Measurements from ENCODE around the gene CDK13.

Gene CDK13

GRCh38 chr7:40019558-40019957, 69.5 kb downstream of the CDK13 start:
- Histone ChIP-seq H3K4me1 (ENCODE audit: control insufficient read depth, insufficient read depth, low read length) (peaks cover 9% of the 10 kb centered on the region), H3K36me3 (ENCODE audit: insufficient read depth, low read length) (peaks cover 10% of the 10 kb centered on the region), H3K4me2 (ENCODE audit: low read length) (no peak overlapping the region), H3K27me3 (ENCODE audit: control insufficient read depth, insufficient read depth, low read length) (no peaks in the 10 kb centered on the region), H3K9me3 (replicated peaks; ENCODE audit: low read length) (no peaks in the 10 kb centered on the region), H3K9ac (ENCODE audit: low read depth, low read length) (no peak overlapping the region), H3K4me3 (ENCODE audit: low read length) (no peak overlapping the region)

GRCh38 chr7:40024048-40024447, 74.0 kb downstream of the CDK13 start:
- Histone ChIP-seq H3K9ac (ENCODE audit: low read depth, low read length) (no peak overlapping the region), H3K4me2 (ENCODE audit: low read length) (no peak overlapping the region), H3K9me3 (replicated peaks; ENCODE audit: low read length) (no peaks in the 10 kb centered on the region), H3K4me1 (ENCODE audit: control insufficient read depth, insufficient read depth, low read length) (no peaks in the 10 kb centered on the region), H3K4me3 (ENCODE audit: low read length) (no peak overlapping the region), H3K27me3 (ENCODE audit: control insufficient read depth, insufficient read depth, low read length) (no peaks in the 10 kb centered on the region), H3K36me3 (ENCODE audit: insufficient read depth, low read length) (peaks cover 6% of the 10 kb centered on the region)

- Histone ChIP-seq H3K9ac (ENCODE audit: low read depth, low read length) (no peak overlapping the region), H3K27me3 (ENCODE audit: control insufficient read depth, insufficient read depth, low read length) (no peaks in the 10 kb centered on the region), H3K4me3 (ENCODE audit: low read length) (no peak overlapping the region), H3K4me1 (ENCODE audit: control insufficient read depth, insufficient read depth, low read length) (no peaks in the 10 kb centered on the region), H3K36me3 (ENCODE audit: insufficient read depth, low read length) (no peaks in the 10 kb centered on the region), H3K9me3 (replicated peaks; ENCODE audit: low read length) (no peaks in the 10 kb centered on the region), H3K4me2 (ENCODE audit: low read length) (no peak overlapping the region)
Observed at GRCh38 chr7:40024841-40025240, 74.8 kb downstream of the CDK13 start.

- Histone ChIP-seq H3K9me3 (replicated peaks; ENCODE audit: low read length) (no peaks in the 10 kb centered on the region), H3K4me1 (ENCODE audit: control insufficient read depth, insufficient read depth, low read length) (no peaks in the 10 kb centered on the region), H3K36me3 (ENCODE audit: insufficient read depth, low read length) (peaks cover 6% of the 10 kb centered on the region), H3K9ac (ENCODE audit: low read depth, low read length) (no peak overlapping the region), H3K4me2 (ENCODE audit: low read length) (no peak overlapping the region), H3K4me3 (ENCODE audit: low read length) (no peak overlapping the region), H3K27me3 (ENCODE audit: control insufficient read depth, insufficient read depth, low read length) (no peaks in the 10 kb centered on the region)
Observed at GRCh38 chr7:40027545-40027944, 77.5 kb downstream of the CDK13 start.

GRCh38 chr7:40033826-40034225, 83.8 kb downstream of the CDK13 start:
- H3K4me1 ChIP-seq (ENCODE audit: control insufficient read depth, insufficient read depth, low read length) = no peaks in the 10 kb centered on the region
- no peaks in the 10 kb centered on the region for H3K27me3 ChIP-seq (ENCODE audit: control insufficient read depth, insufficient read depth, low read length)
- H3K36me3 ChIP-seq (ENCODE audit: insufficient read depth, low read length) = peaks cover 6% of the 10 kb centered on the region
- H3K9ac ChIP-seq (ENCODE audit: low read depth, low read length) = no peak overlapping the region
- no peaks in the 10 kb centered on the region for H3K9me3 ChIP-seq (replicated peaks; ENCODE audit: low read length)
- H3K4me2 ChIP-seq (ENCODE audit: low read length) = no peak overlapping the region
- no peak overlapping the region for H3K4me3 ChIP-seq (ENCODE audit: low read length)

GRCh38 chr7:40041456-40041855, 91.4 kb downstream of the CDK13 start:
- Histone ChIP-seq H3K9me3 (replicated peaks; ENCODE audit: low read length) (no peaks in the 10 kb centered on the region), H3K36me3 (ENCODE audit: insufficient read depth, low read length) (peaks cover 8% of the 10 kb centered on the region), H3K27me3 (ENCODE audit: control insufficient read depth, insufficient read depth, low read length) (no peaks in the 10 kb centered on the region), H3K4me1 (ENCODE audit: control insufficient read depth, insufficient read depth, low read length) (no peaks in the 10 kb centered on the region), H3K9ac (ENCODE audit: low read depth, low read length) (no peak overlapping the region), H3K4me2 (ENCODE audit: low read length) (no peak overlapping the region), H3K4me3 (ENCODE audit: low read length) (no peak overlapping the region)

- Histone ChIP-seq H3K4me3 (ENCODE audit: low read length) (no peak overlapping the region), H3K4me1 (ENCODE audit: control insufficient read depth, insufficient read depth, low read length) (no peaks in the 10 kb centered on the region), H3K36me3 (ENCODE audit: insufficient read depth, low read length) (peaks cover 8% of the 10 kb centered on the region), H3K4me2 (ENCODE audit: low read length) (no peak overlapping the region), H3K9me3 (replicated peaks; ENCODE audit: low read length) (no peaks in the 10 kb centered on the region), H3K9ac (ENCODE audit: low read depth, low read length) (no peak overlapping the region), H3K27me3 (ENCODE audit: control insufficient read depth, insufficient read depth, low read length) (no peaks in the 10 kb centered on the region)
Observed at GRCh38 chr7:40043164-40043563, 93.1 kb downstream of the CDK13 start.

- Histone ChIP-seq H3K4me3 (ENCODE audit: low read length) (no peak overlapping the region), H3K4me1 (ENCODE audit: control insufficient read depth, insufficient read depth, low read length) (no peaks in the 10 kb centered on the region), H3K27me3 (ENCODE audit: control insufficient read depth, insufficient read depth, low read length) (no peaks in the 10 kb centered on the region), H3K4me2 (ENCODE audit: low read length) (no peak overlapping the region), H3K9ac (ENCODE audit: low read depth, low read length) (no peak overlapping the region), H3K9me3 (replicated peaks; ENCODE audit: low read length) (no peaks in the 10 kb centered on the region), H3K36me3 (ENCODE audit: insufficient read depth, low read length) (peaks cover 6% of the 10 kb centered on the region)
Observed at GRCh38 chr7:40047661-40048060, 97.6 kb downstream of the CDK13 start.

GRCh38 chr7:40057292-40057691, 107.2 kb downstream of the CDK13 start:
- Histone ChIP-seq H3K9me3 (replicated peaks; ENCODE audit: low read length) (no peaks in the 10 kb centered on the region), H3K4me2 (ENCODE audit: low read length) (no peak overlapping the region)

GRCh38 chr7:40058026-40058425, 108.0 kb downstream of the CDK13 start:
- H3K27me3 ChIP-seq (ENCODE audit: control insufficient read depth, insufficient read depth, low read length) = no peaks in the 10 kb centered on the region
- H3K9me3 ChIP-seq (replicated peaks; ENCODE audit: low read length) = no peaks in the 10 kb centered on the region
- no peak overlapping the region for H3K4me2 ChIP-seq (ENCODE audit: low read length)
- no peak overlapping the region for H3K4me3 ChIP-seq (ENCODE audit: low read length)
- no peak overlapping the region for H3K9ac ChIP-seq (ENCODE audit: low read depth, low read length)
- H3K4me1 ChIP-seq (ENCODE audit: control insufficient read depth, insufficient read depth, low read length) = peaks cover 7% of the 10 kb centered on the region
- H3K36me3 ChIP-seq (ENCODE audit: insufficient read depth, low read length) = peaks cover 30% of the 10 kb centered on the region

More at GRCh38 chr7:40057292-40057691, 107.2 kb downstream of the CDK13 start:
- Histone ChIP-seq H3K4me3 (ENCODE audit: low read length) (no peak overlapping the region), H3K9ac (ENCODE audit: low read depth, low read length) (no peak overlapping the region), H3K4me1 (ENCODE audit: control insufficient read depth, insufficient read depth, low read length) (peaks cover 7% of the 10 kb centered on the region), H3K27me3 (ENCODE audit: control insufficient read depth, insufficient read depth, low read length) (no peaks in the 10 kb centered on the region), H3K36me3 (ENCODE audit: insufficient read depth, low read length) (peaks cover 25% of the 10 kb centered on the region)

- no peak overlapping the region for H3K4me2 ChIP-seq (ENCODE audit: low read length)
- no peaks in the 10 kb centered on the region for H3K9me3 ChIP-seq (replicated peaks; ENCODE audit: low read length)
- peaks cover 7% of the 10 kb centered on the region for H3K4me1 ChIP-seq (ENCODE audit: control insufficient read depth, insufficient read depth, low read length)
- peaks cover 32% of the 10 kb centered on the region for H3K36me3 ChIP-seq (ENCODE audit: insufficient read depth, low read length)
- no peak overlapping the region for H3K4me3 ChIP-seq (ENCODE audit: low read length)
- H3K27me3 ChIP-seq (ENCODE audit: control insufficient read depth, insufficient read depth, low read length) = no peaks in the 10 kb centered on the region
- no peak overlapping the region for H3K9ac ChIP-seq (ENCODE audit: low read depth, low read length)
Observed at GRCh38 chr7:40058636-40059035, 108.6 kb downstream of the CDK13 start.

- no peak overlapping the region for H3K4me3 ChIP-seq (ENCODE audit: low read length)
- no peaks in the 10 kb centered on the region for H3K9me3 ChIP-seq (replicated peaks; ENCODE audit: low read length)
- H3K4me1 ChIP-seq (ENCODE audit: control insufficient read depth, insufficient read depth, low read length) = peaks cover 7% of the 10 kb centered on the region
- no peak overlapping the region for H3K9ac ChIP-seq (ENCODE audit: low read depth, low read length)
- no peaks in the 10 kb centered on the region for H3K27me3 ChIP-seq (ENCODE audit: control insufficient read depth, insufficient read depth, low read length)
- peaks cover 32% of the 10 kb centered on the region for H3K36me3 ChIP-seq (ENCODE audit: insufficient read depth, low read length)
- no peak overlapping the region for H3K4me2 ChIP-seq (ENCODE audit: low read length)
Observed at GRCh38 chr7:40059057-40059456, 109.0 kb downstream of the CDK13 start.

Measured in skeletal muscle satellite cell (primary cell).